GM19328 (cell line): ENCODE data around the gene MFSD2A.
"Not testable (repeated sequence)": the region's sequence is repeated elsewhere in the genome, so short reads cannot be mapped to it uniquely, and the experiment has no call there.

Source experiments
- ATAC-seq: cut with Tn5 transposase; IDR thresholded peaks from one replicate; pipeline ENCODE4 v1.9.1; 2021; ENCODE audit warnings: mild to moderate bottlenecking, moderate library complexity; ENCODE audit not compliant: unreplicated experiment

MFSD2A gene

DNA sequence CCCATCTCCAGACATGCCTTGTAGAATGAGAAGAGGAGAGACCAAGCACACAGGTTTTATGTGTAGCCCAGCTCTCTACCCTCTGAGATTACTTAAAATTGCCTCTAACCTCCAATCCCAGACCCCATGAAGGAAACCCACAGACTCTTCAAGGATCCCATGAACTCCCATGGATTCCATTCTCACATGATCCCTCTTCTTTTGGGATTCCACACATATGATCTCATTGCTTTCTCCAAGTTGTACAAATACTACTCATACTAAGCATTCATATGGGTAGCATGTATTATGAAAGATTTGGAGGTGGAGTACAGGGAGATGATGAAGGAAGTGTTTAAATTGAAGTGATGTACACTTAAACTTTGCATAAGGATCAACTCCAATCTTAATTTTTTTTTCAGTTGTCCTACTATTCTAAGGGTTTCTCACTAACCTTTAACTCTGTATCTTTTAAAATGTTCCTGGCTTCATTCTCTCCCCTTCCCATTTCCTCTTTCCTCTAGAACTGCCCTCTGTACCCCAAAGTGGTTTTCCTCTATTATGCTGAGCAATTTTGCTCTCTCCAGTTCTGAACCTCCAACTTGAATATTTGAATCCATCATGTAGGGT, 41.6 kb downstream of the MFSD2A start:
- ATAC-seq = no peak

DNA sequence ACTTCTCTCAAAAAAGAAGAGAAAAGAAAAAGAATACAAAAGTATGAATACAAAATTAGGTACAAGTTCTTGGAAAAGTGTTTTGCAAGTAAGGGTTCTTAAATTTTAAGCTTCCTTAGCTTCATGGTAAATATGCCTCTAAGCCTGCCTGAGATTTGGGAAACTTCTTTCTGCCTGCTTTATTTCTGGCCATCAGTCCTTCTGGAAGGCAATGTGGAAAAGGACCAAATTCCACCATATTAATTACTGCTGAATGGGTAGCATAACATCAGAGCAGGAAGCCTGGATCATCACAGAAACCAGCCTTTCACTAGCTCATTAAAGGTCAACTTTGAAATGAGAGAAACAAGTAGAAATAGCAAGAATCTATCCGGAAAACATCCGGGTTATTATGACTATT, 46.5 kb downstream of the MFSD2A start:
- ATAC-seq = no peak

DNA sequence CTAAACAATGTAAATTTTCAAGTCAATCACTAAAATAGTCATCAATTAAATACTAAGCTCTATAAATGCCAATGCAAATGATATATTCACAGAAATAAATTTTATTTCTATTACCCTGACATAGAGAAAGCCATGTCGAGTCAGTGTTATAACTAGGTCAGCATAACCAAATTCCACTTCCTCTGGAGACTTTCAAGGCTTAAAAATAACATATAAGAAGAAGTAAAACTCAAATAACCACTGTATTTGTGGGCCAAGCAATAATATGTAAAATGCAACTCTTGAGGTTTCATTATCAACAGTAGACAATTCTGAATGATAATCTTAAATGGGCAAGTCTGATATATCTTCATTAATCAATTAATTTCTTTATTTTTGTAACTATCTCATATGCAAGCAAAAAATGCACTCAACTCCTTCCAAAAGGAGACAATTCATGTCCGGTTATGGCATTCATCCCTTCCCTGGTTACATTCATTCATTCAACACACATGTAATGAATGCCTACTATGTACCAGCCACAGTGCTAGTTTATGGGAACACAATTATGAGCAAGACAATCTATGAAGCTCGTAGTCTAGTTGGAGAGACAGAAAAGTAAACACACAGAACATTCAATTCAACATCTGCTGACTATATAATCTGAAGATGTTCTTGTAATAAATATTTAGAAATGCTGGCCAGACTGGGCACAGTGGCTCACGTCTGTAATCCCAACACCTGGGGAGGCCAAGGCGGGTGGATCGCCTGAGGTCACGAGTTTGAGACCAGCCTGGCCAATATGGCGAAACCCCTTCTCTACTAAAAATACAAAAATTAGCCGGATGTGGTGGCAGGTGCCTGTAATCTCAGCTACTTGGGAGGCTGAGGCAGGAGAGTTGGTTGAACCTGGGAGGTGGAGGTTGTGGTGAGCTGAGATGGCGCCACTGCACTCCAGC, 48.5 kb downstream of the MFSD2A start:
- ATAC-seq = no peak

DNA sequence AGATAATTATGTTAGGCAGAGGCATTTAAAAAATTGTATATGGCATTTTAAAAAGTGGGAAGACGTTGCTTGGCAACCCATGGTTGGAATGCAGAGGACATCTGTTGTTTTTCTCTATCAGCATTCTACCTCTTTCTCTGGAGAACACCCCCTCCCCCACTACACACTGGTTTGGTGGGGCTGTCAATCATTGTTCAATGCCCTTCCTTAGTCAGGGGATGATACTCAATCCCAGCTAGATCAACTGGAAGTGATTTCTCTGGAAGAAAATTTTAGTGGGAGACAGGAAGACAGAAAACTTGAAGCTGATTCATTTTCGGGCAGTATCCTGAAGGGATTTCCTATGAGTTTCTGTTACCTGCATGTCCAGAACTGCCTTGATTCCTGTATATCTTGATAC, 49.9 kb downstream of the MFSD2A start:
- ATAC-seq = no peak

DNA sequence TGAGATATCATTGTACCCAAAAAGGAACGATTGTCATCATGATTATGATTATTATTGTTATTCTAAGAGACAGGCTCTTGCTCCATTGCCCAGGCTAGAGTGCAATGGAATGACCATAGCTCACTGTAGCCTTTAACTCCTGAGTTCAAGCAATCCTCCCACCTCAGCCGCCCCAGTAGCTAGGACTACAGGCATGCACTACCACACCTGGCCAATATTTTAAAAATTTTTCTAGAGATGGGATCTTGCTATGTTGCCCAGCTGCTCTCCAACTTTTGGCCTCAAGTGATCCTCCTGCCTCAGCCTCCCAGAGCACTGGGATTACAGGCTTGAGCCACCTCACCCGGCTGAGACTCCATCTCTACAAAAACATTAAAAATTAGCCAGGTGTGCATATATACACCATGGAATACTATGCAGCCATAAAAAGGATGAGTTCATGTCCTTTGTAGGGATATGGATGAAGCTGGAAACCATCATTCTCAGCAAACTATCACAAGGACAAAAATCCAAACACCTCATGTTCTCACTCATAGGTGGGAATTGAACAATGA, 52.6 kb downstream of the MFSD2A start:
- not testable (repeated sequence) for ATAC-seq

DNA sequence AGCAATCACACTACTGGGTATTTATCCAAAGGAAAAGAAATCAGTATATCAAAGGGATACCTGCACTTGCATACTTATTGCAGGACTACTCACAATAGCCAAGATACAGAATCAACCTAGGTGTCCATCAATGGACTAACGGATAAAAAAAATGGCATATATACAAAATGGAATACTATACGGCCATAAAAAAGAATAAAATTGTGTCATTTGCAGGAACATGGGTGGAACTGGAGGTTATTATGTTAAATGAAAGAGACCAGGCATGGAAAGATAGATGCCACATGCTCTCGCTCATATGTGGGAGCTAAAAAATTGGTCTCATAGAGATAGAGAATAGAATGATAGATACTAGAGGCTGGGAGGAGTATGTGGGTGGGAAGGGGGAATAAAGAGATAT, 56.3 kb downstream of the MFSD2A start:
- ATAC-seq = no peak

DNA sequence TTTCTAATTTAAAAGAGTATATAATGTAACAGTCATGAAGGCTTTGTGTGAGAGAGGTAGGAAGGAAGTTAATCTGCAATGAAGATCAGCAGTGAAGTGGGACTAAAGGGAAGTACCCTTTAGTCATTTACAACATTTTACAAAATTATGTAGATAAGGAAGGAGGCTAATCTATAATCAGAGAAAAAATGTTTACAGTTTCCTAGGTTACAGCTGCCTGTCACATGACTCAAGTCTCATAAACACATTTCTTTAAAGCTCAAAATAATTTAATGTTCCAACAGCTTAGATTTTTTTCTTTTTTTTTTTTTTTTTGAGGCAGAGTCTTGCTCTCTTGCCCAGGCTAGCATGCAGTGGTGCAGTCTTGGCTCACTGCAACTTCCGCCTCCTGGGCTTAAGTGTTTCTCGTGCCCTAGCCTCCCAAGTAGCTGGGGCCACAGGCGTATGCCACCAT, 59.3 kb downstream of the MFSD2A start:
- no peak for ATAC-seq

DNA sequence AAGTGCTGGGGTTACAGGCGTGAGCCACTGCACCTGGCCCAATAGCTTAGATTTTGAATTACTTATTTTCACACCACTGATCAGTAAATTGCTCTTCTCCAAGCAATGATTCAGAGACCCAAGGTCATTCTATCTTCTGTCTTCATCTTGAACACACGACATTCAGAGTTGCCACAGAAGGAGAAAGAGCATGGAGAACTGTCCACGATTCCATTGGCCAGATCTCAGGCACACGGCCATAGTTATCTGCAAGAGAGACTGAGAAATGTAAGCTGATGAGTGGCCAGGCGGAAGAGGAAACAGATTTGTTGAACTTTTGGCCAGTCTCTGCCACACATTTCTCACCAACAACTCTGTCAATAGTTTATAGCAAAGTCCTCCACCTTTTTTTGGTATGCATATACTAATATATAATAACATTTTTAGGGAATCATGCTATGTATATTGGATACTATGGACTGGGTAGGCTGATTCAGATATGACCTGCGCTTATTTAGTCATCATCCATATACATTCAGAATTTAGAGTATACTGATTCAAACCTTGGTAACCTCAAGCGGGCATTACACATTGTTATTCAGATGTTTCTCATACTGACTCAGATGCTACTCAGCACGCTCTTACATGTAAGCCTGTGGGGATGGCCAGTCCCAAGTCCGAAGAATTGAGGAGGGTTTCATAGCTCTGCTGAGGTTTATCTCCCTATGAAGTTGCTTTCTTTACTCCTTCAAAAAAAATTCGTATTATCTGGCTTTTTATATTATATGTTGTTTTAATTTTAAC, 60.1 kb downstream of the MFSD2A start:
- no peak for ATAC-seq

DNA sequence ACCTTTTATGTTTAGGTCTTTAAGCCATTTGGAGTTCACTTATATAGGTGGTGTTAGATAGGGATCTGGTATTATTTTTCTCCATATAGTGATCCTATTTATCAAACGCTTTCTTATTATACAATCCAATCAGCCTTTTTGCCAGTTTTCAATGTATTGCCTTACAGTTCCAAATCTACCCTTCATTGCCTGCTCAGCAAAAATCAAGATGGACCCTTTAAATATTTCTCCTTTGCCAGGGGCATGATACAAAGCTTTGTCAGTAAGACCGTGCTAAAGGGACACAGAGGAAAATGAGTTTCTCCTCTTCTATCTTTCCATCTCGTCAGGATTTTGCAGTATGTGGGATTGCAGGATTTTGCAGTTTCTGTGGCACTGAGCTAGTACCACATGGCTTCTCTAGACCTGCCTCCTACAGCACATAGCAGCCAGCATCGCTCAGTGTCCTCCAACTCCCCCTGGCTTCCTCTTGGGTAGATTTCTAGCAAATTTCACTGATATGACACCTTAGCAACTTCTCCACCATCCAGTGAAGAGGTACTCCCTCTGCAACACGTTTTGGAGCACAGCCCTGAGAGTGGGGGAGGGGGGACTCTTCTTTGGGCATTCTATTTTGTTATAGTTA, 63.1 kb downstream of the MFSD2A start:
- ATAC-seq = no peak
